ENCODE measurements around the gene FAAH. TPM values are rescaled to one million over a fixed set of nuclear protein-coding genes. Genes with fewer than 3 reads are reported as not detected.

Gene FAAH
- total and polyA plus RNA-seq, 2 of the 13 experiments (the other 11 are each of a cell fraction or from before 2014, with no cell fraction given) = 5.4 to 11.0 TPM

DNA sequence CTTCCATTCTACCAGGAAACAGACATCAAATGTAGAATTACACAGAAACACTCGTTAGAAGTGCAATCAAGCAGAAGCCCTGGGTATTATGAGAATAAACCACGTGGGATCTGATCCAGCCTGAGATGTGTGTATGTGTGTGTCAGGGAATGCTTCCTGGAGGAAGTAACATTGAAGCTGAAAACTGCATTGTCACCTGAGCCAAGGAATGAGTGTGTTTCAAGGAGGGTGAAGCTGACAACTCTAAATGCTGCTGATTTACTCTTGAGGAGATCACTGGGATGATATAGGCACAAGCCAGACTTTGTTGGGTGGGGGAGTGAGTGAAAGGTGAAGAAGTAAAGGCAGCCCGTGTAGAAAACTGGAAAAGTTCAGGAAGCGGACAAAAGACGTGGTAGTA is 27.6 kb downstream of the FAAH start:
- Histone ChIP-seq H3K36me3 (replicated peaks in 1 of 2; ENCODE audit: control insufficient read depth in 1 of 2, insufficient read depth in 2 of 2, low read length in 2 of 2) (no peaks in the 10 kb centered on the region), H3K27ac (ENCODE audit: extremely low read length, insufficient read depth, low read length) (no peak overlapping the region), H3K4me3 (replicated peaks in 1 of 3; ENCODE audit: insufficient read depth in 1 of 3, low read depth in 2 of 3, low read length in 3 of 3) (no peak overlapping the region), H2AFZ (ENCODE audit: low read length) (no peak overlapping the region), H3K9ac (ENCODE audit: insufficient read depth, low read depth, low read length) (no peak overlapping the region), H3K4me1 (ENCODE audit: insufficient read depth, low read length) (peaks cover 29% of the 10 kb centered on the region), H3K79me2 (ENCODE audit: insufficient read depth, low read length) (no peaks in the 10 kb centered on the region), H3K9me3 (ENCODE audit: low read length) (no peaks in the 10 kb centered on the region), H3K27me3 (ENCODE audit: control insufficient read depth in 1 of 2, insufficient read depth in 2 of 2, low read length in 2 of 2) (peaks cover 0 to 13% of the 10 kb centered on the region in 2 experiments; a peak in 2 of 5 replicates), H3K4me2 (ENCODE audit: low read depth, low read length) (no peak overlapping the region), H4K20me1 (ENCODE audit: insufficient read depth, low read length) (no peaks in the 10 kb centered on the region)
- WGBS (ENCODE audit: low lambda C conversion rate) = 13% methylated on average over 5 of the region's 5 CpGs
- ATAC-seq = no peak
- ChIA-PET POLR2A (no interaction called here), CTCF (ENCODE audit: low intra/inter-chr PET ratio, low total read pairs) (no interaction called here)
- DNase-seq (ENCODE audit: low spot score) = no peak
- intact Hi-C loops (cut with micrococcal nuclease; ENCODE audit: unreplicated experiment) = no loop called here
- BruUV-seq (replicated peaks) = no TSS peak
- FAIRE-seq = no peak
- TF ChIP-seq IRF2 (CRISPR knock-in tag; IDR thresholded peaks at IDR 0.05) (no peak), ZNF331 (CRISPR knock-in tag; IDR thresholded peaks at IDR 0.05) (no peak)
- TF ChIP-seq, protein P1, sequence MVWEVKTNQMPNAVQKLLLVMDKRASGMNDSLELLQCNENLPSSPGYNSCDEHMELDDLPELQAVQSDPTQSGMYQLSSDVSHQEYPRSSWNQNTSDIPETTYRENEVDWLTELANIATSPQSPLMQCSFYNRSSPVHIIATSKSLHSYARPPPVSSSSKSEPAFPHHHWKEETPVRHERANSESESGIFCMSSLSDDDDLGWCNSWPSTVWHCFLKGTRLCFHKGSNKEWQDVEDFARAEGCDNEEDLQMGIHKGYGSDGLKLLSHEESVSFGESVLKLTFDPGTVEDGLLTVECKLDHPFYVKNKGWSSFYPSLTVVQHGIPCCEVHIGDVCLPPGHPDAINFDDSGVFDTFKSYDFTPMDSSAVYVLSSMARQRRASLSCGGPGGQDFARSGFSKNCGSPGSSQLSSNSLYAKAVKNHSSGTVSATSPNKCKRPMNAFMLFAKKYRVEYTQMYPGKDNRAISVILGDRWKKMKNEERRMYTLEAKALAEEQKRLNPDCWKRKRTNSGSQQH (CRISPR knock-in tag; IDR thresholded peaks at IDR 0.05; ENCODE audit: low read depth) = no peak
- in situ Hi-C loops (cut with HindIII; ENCODE audit: extremely low pct_ligation_motif_present, low pct_unique_long_range_greater_than_20kb) = no loop called here

DNA sequence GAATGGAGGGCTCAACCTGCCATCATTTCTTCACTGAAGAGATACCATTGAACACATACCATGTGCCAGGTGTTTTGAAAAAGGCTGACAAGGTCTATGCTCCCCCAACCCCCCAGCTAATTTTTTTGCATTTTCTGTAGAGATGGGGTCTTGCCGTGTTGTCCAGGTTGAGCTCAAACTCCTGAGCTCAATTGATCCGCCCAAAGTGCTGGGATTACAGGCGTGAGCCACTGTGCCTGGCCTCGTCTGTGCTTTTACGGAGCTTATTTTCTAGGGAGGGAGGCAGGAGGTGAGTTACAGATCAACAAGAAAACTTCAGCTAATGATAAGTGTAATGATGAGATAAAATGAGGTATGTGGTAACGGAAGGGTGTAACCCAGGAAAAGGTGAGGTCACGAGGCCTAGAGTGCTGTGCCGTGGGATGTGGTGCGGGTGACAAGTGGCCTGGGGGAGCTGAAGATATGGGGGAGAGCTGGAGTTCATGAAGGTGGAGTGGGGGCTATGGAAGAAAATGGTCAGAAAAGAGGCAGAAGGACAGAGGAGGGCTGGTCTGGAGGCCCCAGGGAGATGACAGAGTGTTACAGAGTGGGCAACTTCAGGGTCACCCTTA is 28.2 kb downstream of the FAAH start:
- H3K27ac ChIP-seq (ENCODE audit: extremely low read length, insufficient read depth, low read length) = no peak overlapping the region
- ATAC-seq (no peak), DNase-seq (ENCODE audit: low spot score) (no peak), FAIRE-seq (no peak)
- peaks cover 29% of the 10 kb centered on the region for H3K4me1 ChIP-seq (ENCODE audit: insufficient read depth, low read length)
- no TSS peak for BruUV-seq (replicated peaks)
- H2AFZ ChIP-seq (ENCODE audit: low read length) = no peak overlapping the region
- ChIA-PET POLR2A (no interaction called here), CTCF (ENCODE audit: low intra/inter-chr PET ratio, low total read pairs) (no interaction called here)
- H3K79me2 ChIP-seq (ENCODE audit: insufficient read depth, low read length) = no peaks in the 10 kb centered on the region
- H3K4me2 ChIP-seq (ENCODE audit: low read depth, low read length) = no peak overlapping the region
- TF ChIP-seq ATF7 (IDR thresholded peaks at IDR 0.05) (0 out of 2 replicates have a peak, but pooled peaks have one; percentile 12), ATF7 (CRISPR knock-in tag; IDR thresholded peaks at IDR 0.05) (no peak), ARNTL (CRISPR knock-in tag; IDR thresholded peaks at IDR 0.05) (no peak), ZFP1 (CRISPR knock-in tag; IDR thresholded peaks at IDR 0.05) (no peak)
- in situ Hi-C loops (cut with HindIII; ENCODE audit: extremely low pct_ligation_motif_present, low pct_unique_long_range_greater_than_20kb) (no loop called here), intact Hi-C loops (cut with micrococcal nuclease; ENCODE audit: unreplicated experiment) (no loop called here)
- 42% methylated on average over 9 of the region's 9 CpGs for WGBS (ENCODE audit: low lambda C conversion rate)
- H3K4me3 ChIP-seq (replicated peaks in 1 of 3; ENCODE audit: insufficient read depth in 1 of 3, low read depth in 2 of 3, low read length in 3 of 3) = no peak overlapping the region
- H3K9ac ChIP-seq (ENCODE audit: insufficient read depth, low read depth, low read length) = no peak overlapping the region
- no peaks in the 10 kb centered on the region for H4K20me1 ChIP-seq (ENCODE audit: insufficient read depth, low read length)
- no peaks in the 10 kb centered on the region for H3K9me3 ChIP-seq (ENCODE audit: low read length)
- H3K27me3 ChIP-seq (ENCODE audit: control insufficient read depth in 1 of 2, insufficient read depth in 2 of 2, low read length in 2 of 2) = peaks cover 0 to 13% of the 10 kb centered on the region in 2 experiments; a peak in 2 of 5 replicates
- H3K36me3 ChIP-seq (replicated peaks in 1 of 2; ENCODE audit: control insufficient read depth in 1 of 2, insufficient read depth in 2 of 2, low read length in 2 of 2) = no peaks in the 10 kb centered on the region
